CD4-positive, CD25-positive, alpha-beta regulatory T cell (primary cell): ENCODE results near the gene MRPS27. TPM values are rescaled to one million over a fixed set of nuclear protein-coding genes. Genes with fewer than 3 reads are reported as not detected.
A peak's percentile ranks its signal among the peaks of the same experiment; 100 is the strongest.

Experiments
- ATAC-seq, 2 donors: fragments of 150-1000 bp; cut with Tn5 transposase; one replicate each; pipeline ENCODE4 v1.10.0; 2021; ENCODE audit warnings: low read depth in 2 of 2, moderate number of reproducible peaks in 2 of 2, moderate library complexity in 1 of 2
- DNase-seq, 3 donors: peaks; one replicate each; pipeline versions ENCODE4 v3.0.0 to v3.0.0-alpha.2; 2012 to 2022; ENCODE audit warnings: mixed read lengths in 1 of 3
- H3K27ac ChIP-seq: one replicate; pipeline ENCODE4 v1.7.0; 2013; ENCODE audit warnings: mild to moderate bottlenecking, low read length; ENCODE audit not compliant: insufficient read depth, poor library complexity, severe bottlenecking
- H3K27me3 ChIP-seq: one replicate; pipeline ENCODE4 v1.7.0; 2013; ENCODE audit warnings: low read length; ENCODE audit not compliant: control insufficient read depth, insufficient read depth
- H3K36me3 ChIP-seq: one replicate; pipeline ENCODE4 v1.7.0; 2013; ENCODE audit warnings: mild to moderate bottlenecking, low read length, moderate library complexity; ENCODE audit not compliant: control insufficient read depth, insufficient read depth
- H3K4me1 ChIP-seq: 2 replicates; pipeline ENCODE4 v1.7.0; 2013; ENCODE audit warnings: mild to moderate bottlenecking, low read length; ENCODE audit not compliant: insufficient read depth, control insufficient read depth, poor library complexity, severe bottlenecking
- H3K4me3 ChIP-seq: one replicate; pipeline ENCODE4 v1.7.0; 2013; ENCODE audit warnings: low read depth, mild to moderate bottlenecking, low read length, moderate library complexity
- H3K9me3 ChIP-seq, 2 experiments: 1 replicate in 1 of 2; 2 replicates in 1 of 2; pipeline ENCODE4 v1.7.0; 2013; ENCODE audit warnings: low read length in 2 of 2, mild to moderate bottlenecking in 1 of 2, moderate library complexity in 1 of 2; ENCODE audit not compliant: control insufficient read depth in 2 of 2
- H3K27ac Mint-ChIP-seq, 3 donors: one replicate each; pipeline ENCODE4 v1.8.0; 2020 to 2022; ENCODE audit warnings: mild to moderate bottlenecking in 3 of 3, mixed read lengths in 3 of 3, moderate library complexity in 2 of 3
- H3K27me3 Mint-ChIP-seq: one replicate; pipeline ENCODE4 v1.8.0; 2022; ENCODE audit warnings: mild to moderate bottlenecking, mixed read lengths
- H3K36me3 Mint-ChIP-seq: one replicate; pipeline ENCODE4 v1.8.0; 2020; ENCODE audit warnings: mixed read lengths
- H3K4me1 Mint-ChIP-seq, 4 donors: one replicate each; pipeline ENCODE4 v1.8.0; 2020 to 2022; ENCODE audit warnings: mixed read lengths in 4 of 4, mild to moderate bottlenecking in 1 of 4
- H3K4me3 Mint-ChIP-seq, 4 donors: one replicate each; pipeline ENCODE4 v1.8.0; 2020 to 2022; ENCODE audit warnings: mild to moderate bottlenecking in 4 of 4, mixed read lengths in 4 of 4, moderate library complexity in 3 of 4
- H3K9me3 Mint-ChIP-seq, 7 donors: one replicate each; pipeline ENCODE4 v1.8.0; 2020 to 2022; ENCODE audit warnings: mixed read lengths in 7 of 7, mild to moderate bottlenecking in 3 of 7, moderate library complexity in 2 of 7
- polyA plus RNA-seq, 4 donors: library from polyadenylated mRNA; unstranded; fragments of 300-500 nt; fragmentation: Illumina TruSeq; gene quantifications; one replicate each; pipeline ENCODE4 v1.2.3, GENCODE V29; 2021
- total RNA-seq: library from RNA; stranded (reverse); gene quantifications from one replicate; pipeline ENCODE4 v1.2.3, GENCODE V29; 2022

The MRPS27 gene
- total and polyA plus RNA-seq, 5 donors from 2014 or later = 36.2 to 53.1 (median 42.5) TPM

DNA sequence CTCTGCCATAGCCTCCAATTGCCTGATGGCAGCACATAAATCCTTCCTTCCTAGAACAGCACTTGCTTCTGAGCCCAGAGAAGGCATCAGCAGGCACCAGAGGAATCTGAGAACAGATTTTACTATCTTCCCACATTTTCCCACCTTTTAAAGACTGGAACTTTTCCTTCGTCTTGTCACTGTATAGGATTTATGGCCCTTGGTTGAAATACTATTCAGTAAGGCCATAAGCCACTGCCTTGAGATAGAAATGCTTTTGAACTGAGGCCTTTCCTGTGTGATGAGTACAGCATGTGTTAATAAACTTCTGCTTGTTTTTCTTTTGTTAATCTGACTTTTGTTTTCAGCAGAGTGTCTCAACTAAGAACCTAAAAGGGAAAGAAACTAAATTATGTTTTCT lies 84.3 kb downstream of the MRPS27 start:
- Mint-ChIP-seq H3K27me3 (no peaks in the 10 kb centered on the region), H3K4me3 (no peak overlapping the region), H3K4me1 (peaks cover 30 to 44% (median 38%) of the 10 kb centered on the region in 4 donors), H3K27ac (no peak overlapping the region), H3K9me3 (no peaks in the 10 kb centered on the region), H3K36me3 (peaks cover 19% of the 10 kb centered on the region)
- Histone ChIP-seq H3K4me1 (peaks cover 18% of the 10 kb centered on the region), H3K4me3 (no peak overlapping the region), H3K27ac (no peak overlapping the region), H3K36me3 (peaks cover 19% of the 10 kb centered on the region), H3K27me3 (no peaks in the 10 kb centered on the region), H3K9me3 (no peaks in the 10 kb centered on the region)
- ATAC-seq = no peak
- no peak for DNase-seq

- Histone ChIP-seq H3K9me3 (no peaks in the 10 kb centered on the region), H3K4me1 (peaks cover 18% of the 10 kb centered on the region), H3K4me3 (no peak overlapping the region), H3K36me3 (peaks cover 21% of the 10 kb centered on the region), H3K27ac (no peak overlapping the region), H3K27me3 (no peaks in the 10 kb centered on the region)
- Mint-ChIP-seq H3K4me3 (no peak overlapping the region), H3K4me1 (peaks cover 30 to 49% (median 42%) of the 10 kb centered on the region in 4 donors), H3K9me3 (no peaks in the 10 kb centered on the region), H3K27me3 (no peaks in the 10 kb centered on the region), H3K36me3 (peaks cover 19% of the 10 kb centered on the region), H3K27ac (no peak overlapping the region)
- ATAC-seq = no peak
- no peak for DNase-seq
Observed at GRCh38 chr5:72234868-72235267, 85.2 kb downstream of the MRPS27 start.

- H3K4me3 Mint-ChIP-seq = peak overlapping the region in 2 of 4 donors; percentile 6 to 27
- peaks cover 29 to 49% (median 42%) of the 10 kb centered on the region in 4 donors for H3K4me1 Mint-ChIP-seq
- Histone ChIP-seq H3K4me3 (peak overlapping the region; percentile 22), H3K27ac (no peak overlapping the region), H3K9me3 (no peaks in the 10 kb centered on the region), H3K27me3 (no peaks in the 10 kb centered on the region), H3K36me3 (peaks cover 21% of the 10 kb centered on the region), H3K4me1 (peaks cover 18% of the 10 kb centered on the region)
- no peaks in the 10 kb centered on the region for H3K9me3 Mint-ChIP-seq
- H3K27ac Mint-ChIP-seq = no peak overlapping the region
- peaks cover 19% of the 10 kb centered on the region for H3K36me3 Mint-ChIP-seq
- DNase-seq (peak in 2 of 3 donors; percentile 56 to 67), ATAC-seq (peak; percentile 83 to 87)
- no peaks in the 10 kb centered on the region for H3K27me3 Mint-ChIP-seq
Observed at GRCh38 chr5:72234265-72234700, 85.8 kb downstream of the MRPS27 start.

GRCh38 chr5:72233835-72234234 lies 86.2 kb downstream of the MRPS27 start:
- Histone ChIP-seq H3K4me3 (no peak overlapping the region), H3K36me3 (peaks cover 21% of the 10 kb centered on the region), H3K27ac (no peak overlapping the region), H3K9me3 (no peaks in the 10 kb centered on the region), H3K27me3 (no peaks in the 10 kb centered on the region), H3K4me1 (peaks cover 18% of the 10 kb centered on the region)
- H3K4me1 Mint-ChIP-seq = peaks cover 25 to 49% (median 42%) of the 10 kb centered on the region in 4 donors
- H3K27me3 Mint-ChIP-seq = no peaks in the 10 kb centered on the region
- peak overlapping the region in 2 of 4 donors; percentile 6 to 27 for H3K4me3 Mint-ChIP-seq
- ATAC-seq (no peak), DNase-seq (no peak)
- no peak overlapping the region for H3K27ac Mint-ChIP-seq
- peaks cover 21% of the 10 kb centered on the region for H3K36me3 Mint-ChIP-seq
- no peaks in the 10 kb centered on the region for H3K9me3 Mint-ChIP-seq

GRCh38 chr5:72232838-72233237 lies 87.2 kb downstream of the MRPS27 start:
- Histone ChIP-seq H3K36me3 (peaks cover 15% of the 10 kb centered on the region), H3K27ac (no peak overlapping the region), H3K4me1 (peaks cover 18% of the 10 kb centered on the region), H3K4me3 (peak overlapping the region; percentile 77), H3K27me3 (no peaks in the 10 kb centered on the region), H3K9me3 (no peaks in the 10 kb centered on the region)
- Mint-ChIP-seq H3K4me3 (peak overlapping the region in 3 of 4 donors; percentile 1 to 76 (median 76)), H3K27ac (peak overlapping the region in 2 of 3 donors; percentile 7 to 90), H3K4me1 (peaks cover 25 to 49% (median 42%) of the 10 kb centered on the region in 4 donors), H3K27me3 (no peaks in the 10 kb centered on the region), H3K36me3 (peaks cover 22% of the 10 kb centered on the region), H3K9me3 (no peaks in the 10 kb centered on the region)
- ATAC-seq (no peak), DNase-seq (no peak)

DNA sequence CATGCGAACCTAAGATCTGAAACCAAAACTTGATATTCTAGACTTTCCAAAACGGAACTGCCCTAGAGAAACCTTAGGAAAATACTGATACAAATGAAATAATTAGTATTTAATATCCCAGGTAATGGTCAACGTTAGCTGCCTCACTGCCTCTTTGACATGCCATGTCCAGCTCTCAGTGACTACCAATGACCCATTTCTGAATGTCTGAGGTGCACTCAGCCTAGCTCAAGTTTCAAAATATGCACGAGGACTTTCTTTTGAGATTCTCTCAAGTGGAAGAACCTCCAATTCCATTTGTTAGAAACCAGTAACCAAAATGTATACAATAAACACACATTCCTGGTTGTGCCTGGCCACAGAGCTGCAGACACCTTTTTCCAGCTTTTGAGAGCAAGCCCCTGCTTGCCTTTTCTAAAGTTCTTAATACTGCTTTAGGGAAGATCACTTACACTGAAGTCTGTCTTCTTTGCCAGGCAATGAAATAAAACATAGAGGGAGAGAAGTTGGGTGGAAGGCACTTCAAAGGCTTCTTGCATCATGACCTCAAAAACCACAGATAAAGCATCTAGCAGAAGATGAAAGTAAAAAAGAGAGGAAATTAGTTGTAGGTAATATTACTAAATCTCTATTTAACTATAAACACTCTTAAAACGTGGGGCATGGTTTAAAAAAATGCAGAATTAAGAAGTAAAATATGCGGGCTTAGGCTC lies 87.9 kb downstream of the MRPS27 start:
- H3K36me3 ChIP-seq = peaks cover 15% of the 10 kb centered on the region
- Mint-ChIP-seq H3K4me1 (peaks cover 25 to 49% (median 42%) of the 10 kb centered on the region in 4 donors), H3K27me3 (no peaks in the 10 kb centered on the region), H3K36me3 (peaks cover 24% of the 10 kb centered on the region), H3K4me3 (peak overlapping the region; percentile 1 to 76 (median 44)), H3K27ac (peak overlapping the region in 1 of 3 donors; percentile 7), H3K9me3 (no peaks in the 10 kb centered on the region)
- no peak overlapping the region for H3K27ac ChIP-seq
- DNase-seq (peak in 2 of 3 donors; percentile 60 to 77), ATAC-seq (peak; percentile 29 to 49)
- H3K9me3 ChIP-seq = no peaks in the 10 kb centered on the region
- peak overlapping the region; percentile 77 for H3K4me3 ChIP-seq
- H3K4me1 ChIP-seq = peaks cover 18% of the 10 kb centered on the region
- no peaks in the 10 kb centered on the region for H3K27me3 ChIP-seq

GRCh38 chr5:72228960-72229359 lies 91.1 kb downstream of the MRPS27 start:
- peaks cover 18% of the 10 kb centered on the region for H3K4me1 ChIP-seq
- peaks cover 45% of the 10 kb centered on the region for H3K36me3 Mint-ChIP-seq
- ATAC-seq = no peak
- no peaks in the 10 kb centered on the region for H3K9me3 ChIP-seq
- no peak overlapping the region for H3K4me3 ChIP-seq
- peaks cover 40% of the 10 kb centered on the region for H3K36me3 ChIP-seq
- no peaks in the 10 kb centered on the region for H3K9me3 Mint-ChIP-seq
- no peak overlapping the region for H3K4me3 Mint-ChIP-seq
- no peak for DNase-seq
- peaks cover 12 to 24% (median 19%) of the 10 kb centered on the region in 4 donors for H3K4me1 Mint-ChIP-seq
- no peaks in the 10 kb centered on the region for H3K27me3 Mint-ChIP-seq
- H3K27ac ChIP-seq = no peak overlapping the region
- H3K27ac Mint-ChIP-seq = no peak overlapping the region
- H3K27me3 ChIP-seq = no peaks in the 10 kb centered on the region

GRCh38 chr5:72226950-72227349 lies 93.1 kb downstream of the MRPS27 start:
- no peak overlapping the region for H3K4me3 ChIP-seq

More at GRCh38 chr5:72226950-72227349, 93.1 kb downstream of the MRPS27 start:
- Mint-ChIP-seq H3K4me1 (peaks cover 0 to 10% (median 4%) of the 10 kb centered on the region in 4 donors), H3K27me3 (no peaks in the 10 kb centered on the region), H3K36me3 (peaks cover 61% of the 10 kb centered on the region), H3K27ac (no peak overlapping the region), H3K9me3 (no peaks in the 10 kb centered on the region), H3K4me3 (no peak overlapping the region)
- no peak for ATAC-seq
- peaks cover 60% of the 10 kb centered on the region for H3K36me3 ChIP-seq
- no peak overlapping the region for H3K27ac ChIP-seq
- no peaks in the 10 kb centered on the region for H3K27me3 ChIP-seq
- H3K9me3 ChIP-seq = no peaks in the 10 kb centered on the region
- DNase-seq = no peak
- H3K4me1 ChIP-seq = peaks cover 2% of the 10 kb centered on the region
